Natural killer cell treated with Interleukin-12 subunit alpha and Interleukin-12 subunit beta and Interleukin-15 and Interleukin-18, amount 100 ng/mL, for 72 hours (primary cell): ENCODE data around the gene GDF2. TPM values are rescaled to one million over a fixed set of nuclear protein-coding genes. Genes with fewer than 3 reads are reported as not detected.

Experiments
- ATAC-seq, 2 donors: fragments of 150-1000 bp; cut with Tn5 transposase in 1 of 2; sonication (Bioruptor Pico), chemical (Tn5 transposase) in 1 of 2; 2 replicates each; pipeline ENCODE4 v1.10.0; 2021
- DNase-seq: peaks from one replicate; pipeline ENCODE4 v3.0.0; 2022; ENCODE audit warnings: low spot score
- H3K27ac Mint-ChIP-seq, 2 donors: 1 replicate in 1 of 2; 2 replicates in 1 of 2; pipeline ENCODE4 v1.8.0; 2022; ENCODE audit warnings: mixed read lengths in 2 of 2, mild to moderate bottlenecking in 1 of 2, moderate library complexity in 1 of 2
- H3K27me3 Mint-ChIP-seq, 2 donors: 1 replicate in 1 of 2; 2 replicates in 1 of 2; pipeline ENCODE4 v1.8.0; 2022; ENCODE audit warnings: mixed read lengths in 2 of 2
- H3K36me3 Mint-ChIP-seq: one replicate; pipeline ENCODE4 v1.8.0; 2022; ENCODE audit warnings: mixed read lengths
- H3K4me1 Mint-ChIP-seq, 2 donors: 1 replicate in 1 of 2; 2 replicates in 1 of 2; pipeline ENCODE4 v1.8.0; 2022; ENCODE audit warnings: low read depth in 2 of 2, mixed read lengths in 2 of 2, mild to moderate bottlenecking in 1 of 2
- H3K4me3 Mint-ChIP-seq: one replicate; pipeline ENCODE4 v1.8.0; 2022; ENCODE audit warnings: mixed read lengths
- H3K9me3 Mint-ChIP-seq: 2 replicates; pipeline ENCODE4 v1.8.0; 2022; ENCODE audit warnings: mixed read lengths
- total RNA-seq, 2 donors: library from RNA; stranded (reverse); gene quantifications; one replicate each; pipeline ENCODE4 v1.2.3, GENCODE V29; 2022

GDF2 gene
- total RNA-seq, 2 donors from 2014 or later, result not detected

DNA sequence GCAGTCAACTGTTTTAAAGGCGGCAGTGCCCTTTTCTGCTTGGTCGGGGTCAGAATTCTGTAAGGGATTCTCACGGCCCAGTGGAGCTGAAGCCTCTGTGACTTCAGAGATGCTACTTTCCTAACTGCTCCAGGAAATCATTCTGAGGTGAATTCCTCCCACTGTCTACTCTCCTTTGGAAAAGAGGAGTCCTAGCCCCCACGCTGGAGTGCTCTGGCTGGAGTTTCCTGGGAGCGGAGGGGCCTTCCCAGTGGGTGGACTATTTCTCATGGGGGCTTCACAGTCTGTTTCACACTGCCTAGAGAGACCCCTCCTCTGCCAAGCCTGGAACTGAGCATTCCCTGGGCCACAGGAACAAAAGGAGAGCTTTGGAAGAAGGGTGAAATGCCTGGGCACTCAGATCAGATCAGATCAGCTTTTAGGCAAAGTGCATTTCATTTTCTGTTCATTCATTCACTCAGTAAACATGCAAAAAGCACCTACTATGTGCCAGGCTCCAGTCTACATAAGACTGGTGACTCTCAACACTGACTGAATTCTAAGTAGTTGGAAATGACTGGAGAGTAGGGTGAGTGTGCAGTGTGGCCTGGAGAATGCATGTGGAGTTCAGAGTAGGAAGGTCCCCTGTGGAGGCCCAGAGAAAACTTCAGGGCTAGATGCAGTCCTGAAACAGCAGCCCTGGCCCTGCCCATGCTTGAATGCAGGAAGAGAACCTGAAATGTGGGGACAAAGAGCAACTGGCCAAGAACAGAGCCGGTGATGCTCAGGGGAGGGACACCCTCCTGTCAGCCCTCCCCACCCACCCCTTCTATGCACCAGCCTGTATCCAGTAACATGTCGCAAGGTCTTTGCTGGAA lies 49.6 kb downstream of the GDF2 start:
- Mint-ChIP-seq H3K27ac (no peak overlapping the region), H3K36me3 (no peaks in the 10 kb centered on the region), H3K4me1 (no peaks in the 10 kb centered on the region), H3K9me3 (no peaks in the 10 kb centered on the region), H3K4me3 (no peak overlapping the region), H3K27me3 (peaks cover 9 to 10% of the 10 kb centered on the region in 2 donors)
- ATAC-seq (no peak), DNase-seq (peak; percentile 34)

DNA sequence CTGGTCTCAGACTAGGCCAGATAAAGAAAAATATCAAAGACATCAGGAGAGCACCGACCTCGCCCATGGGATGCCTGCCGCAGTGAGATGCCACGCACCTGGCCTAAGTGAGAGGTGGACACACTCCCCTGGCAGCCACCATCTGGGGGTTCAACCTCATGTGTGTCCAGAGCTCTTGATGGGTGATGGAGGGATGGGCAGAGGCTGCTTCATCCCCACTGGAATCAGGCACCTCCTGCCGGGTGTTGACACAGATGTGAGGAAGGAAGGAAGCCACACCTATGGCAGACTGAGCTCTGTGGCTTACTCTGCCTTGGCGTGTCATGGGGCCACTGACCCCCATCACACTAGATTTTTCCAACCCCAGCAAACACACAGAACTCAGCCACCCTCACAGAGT lies 50.5 kb downstream of the GDF2 start:
- Mint-ChIP-seq H3K36me3 (no peaks in the 10 kb centered on the region), H3K4me1 (no peaks in the 10 kb centered on the region), H3K4me3 (no peak overlapping the region), H3K27me3 (peaks cover 17 to 19% of the 10 kb centered on the region in 2 donors), H3K27ac (no peak overlapping the region), H3K9me3 (no peaks in the 10 kb centered on the region)
- DNase-seq, result no peak
- no peak for ATAC-seq

DNA sequence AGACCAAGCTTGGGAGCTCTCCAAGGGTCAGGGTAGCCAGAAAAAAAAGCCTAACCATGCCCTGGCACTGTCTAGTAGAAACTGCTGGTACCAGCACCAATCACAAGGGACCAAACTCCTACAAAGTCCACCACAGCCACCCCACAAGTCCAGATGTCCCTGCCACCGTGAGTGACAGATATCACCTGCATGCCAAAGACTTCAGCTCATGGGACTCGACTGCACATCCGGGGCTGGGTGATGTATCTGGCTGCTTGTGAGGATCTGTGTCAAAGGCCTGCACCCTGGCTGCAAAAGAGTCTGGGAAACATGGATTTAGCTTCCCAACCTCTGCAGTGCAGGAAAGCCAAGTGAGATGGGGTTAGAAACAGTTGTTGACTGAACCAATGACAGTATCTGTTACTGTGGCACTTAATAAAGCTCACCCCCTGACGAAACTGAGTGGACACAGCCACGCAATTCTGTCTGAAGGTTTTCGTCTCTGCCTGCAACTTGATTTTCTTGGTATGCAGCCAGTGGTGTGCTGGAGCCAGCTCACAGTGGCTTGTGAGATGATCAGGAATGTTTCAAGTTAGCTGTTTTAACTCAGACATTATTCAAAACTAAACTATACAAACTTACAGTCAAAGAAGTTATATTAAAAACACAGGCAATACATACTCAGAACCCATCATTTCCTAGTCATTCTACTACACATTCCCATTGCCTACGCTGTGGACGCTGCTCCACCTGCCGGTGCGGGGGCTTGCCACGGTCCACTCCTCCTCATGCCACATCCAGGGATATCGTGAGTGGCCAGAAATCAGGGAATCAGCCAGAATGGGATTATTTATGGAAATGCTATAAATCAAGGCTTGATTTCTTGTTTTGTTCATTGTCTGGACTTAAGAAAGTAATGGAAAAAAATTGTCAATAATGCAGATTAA lies 52.6 kb downstream of the GDF2 start:
- no peaks in the 10 kb centered on the region for H3K36me3 Mint-ChIP-seq
- H3K27ac Mint-ChIP-seq, result no peak overlapping the region
- no peaks in the 10 kb centered on the region for H3K4me1 Mint-ChIP-seq

DNA sequence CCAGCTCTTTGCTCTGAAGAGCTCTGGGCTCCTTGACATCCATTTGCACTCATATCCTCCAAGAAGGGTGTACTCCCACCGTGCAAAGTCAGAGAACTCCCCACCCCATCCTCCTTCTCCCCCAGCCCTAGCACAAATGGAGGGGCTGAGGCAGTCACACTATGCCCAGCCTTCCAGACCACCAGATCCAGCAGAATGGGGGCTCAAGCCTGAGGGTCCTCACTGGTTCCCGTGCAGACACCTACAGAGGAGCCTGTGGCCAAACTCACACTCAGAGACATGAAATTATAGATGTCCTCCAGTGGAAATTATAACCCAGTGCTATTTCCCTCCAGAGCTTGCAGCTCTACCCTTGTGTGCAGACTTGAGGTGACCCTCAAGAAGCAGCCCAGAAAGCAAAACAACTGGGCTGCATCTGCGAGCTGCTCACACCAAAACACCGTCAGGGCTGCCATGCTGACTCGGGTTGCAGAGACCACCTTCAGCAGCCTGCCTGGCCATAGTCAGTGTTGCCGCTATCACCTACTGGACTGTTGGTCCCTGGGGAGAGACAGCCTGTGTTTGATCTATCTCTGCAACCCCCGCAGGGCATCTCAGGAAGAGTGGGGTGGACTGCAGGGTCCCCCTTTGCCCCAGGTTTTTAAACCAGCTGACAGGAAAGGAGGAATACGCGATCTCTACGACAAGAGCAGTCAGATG lies 54.4 kb downstream of the GDF2 start:
- DNase-seq, result no peak

More for the DNA sequence above, 52.6 kb downstream of the GDF2 start:
- DNase-seq, result no peak
- H3K9me3 Mint-ChIP-seq, result no peaks in the 10 kb centered on the region
- H3K4me3 Mint-ChIP-seq, result no peak overlapping the region
- ATAC-seq, result no peak
- peaks cover 26 to 33% of the 10 kb centered on the region in 2 donors for H3K27me3 Mint-ChIP-seq

More for the DNA sequence above, 54.4 kb downstream of the GDF2 start:
- Mint-ChIP-seq H3K27ac (no peak overlapping the region), H3K36me3 (no peaks in the 10 kb centered on the region), H3K4me1 (no peaks in the 10 kb centered on the region), H3K9me3 (no peaks in the 10 kb centered on the region), H3K4me3 (no peak overlapping the region), H3K27me3 (peaks cover 43 to 51% of the 10 kb centered on the region in 2 donors)
- ATAC-seq, result no peak

Other genes starting within 250 kb of the GDF2 start
- gene GDF10, start 22.3 kb upstream of the GDF2 start, total RNA-seq, result not detected
- gene RBP3, start 25.9 kb downstream of the GDF2 start, total RNA-seq, result not detected
- not detected for gene ZNF488, start 61.8 kb downstream of the GDF2 start, total RNA-seq
- gene ANXA8, start 161.7 kb downstream of the GDF2 start, total RNA-seq, result not detected
- not detected for gene FAM25G, start 169.2 kb downstream of the GDF2 start, total RNA-seq
- gene AGAP9, start 201.2 kb downstream of the GDF2 start, total RNA-seq, result 1 to 10 TPM; 5.1 to 5.3 TPM